Esophagus muscularis mucosa (tissue), 4 donors: ENCODE measurements around the gene RXFP1.

Source experiments
- EP300 ChIP-seq: sonication (generic); formaldehyde crosslinking; IDR thresholded peaks from one replicate; pipeline ENCODE4 v1.6.1; 2017; ENCODE audit warnings: antibody characterized with exemption
- POLR2A ChIP-seq: fragments of 450-650 bp; IDR thresholded peaks from one replicate; pipeline ENCODE4 v1.6.1; 2017; ENCODE audit warnings: antibody characterized with exemption, moderate library complexity, mild to moderate bottlenecking, low read depth
- POLR2AphosphoS5 ChIP-seq, 2 donors: sonication (generic); formaldehyde crosslinking; IDR thresholded peaks; one replicate each; pipeline ENCODE4 v1.6.1; 2017; ENCODE audit warnings: antibody characterized with exemption in 2 of 2
- TF ChIP-seq, protein P1 (sequence below), 3 experiments: fragments of 200-600 bp in 2 of 3; fragments of 450-650 bp in 1 of 3; sonication (generic) in 2 of 3; IDR thresholded peaks; one replicate each; pipeline ENCODE4 v1.5.1; 2017 to 2019; ENCODE audit warnings: antibody characterized with exemption in 3 of 3, mild to moderate bottlenecking in 2 of 3, moderate library complexity in 1 of 3

DNA sequence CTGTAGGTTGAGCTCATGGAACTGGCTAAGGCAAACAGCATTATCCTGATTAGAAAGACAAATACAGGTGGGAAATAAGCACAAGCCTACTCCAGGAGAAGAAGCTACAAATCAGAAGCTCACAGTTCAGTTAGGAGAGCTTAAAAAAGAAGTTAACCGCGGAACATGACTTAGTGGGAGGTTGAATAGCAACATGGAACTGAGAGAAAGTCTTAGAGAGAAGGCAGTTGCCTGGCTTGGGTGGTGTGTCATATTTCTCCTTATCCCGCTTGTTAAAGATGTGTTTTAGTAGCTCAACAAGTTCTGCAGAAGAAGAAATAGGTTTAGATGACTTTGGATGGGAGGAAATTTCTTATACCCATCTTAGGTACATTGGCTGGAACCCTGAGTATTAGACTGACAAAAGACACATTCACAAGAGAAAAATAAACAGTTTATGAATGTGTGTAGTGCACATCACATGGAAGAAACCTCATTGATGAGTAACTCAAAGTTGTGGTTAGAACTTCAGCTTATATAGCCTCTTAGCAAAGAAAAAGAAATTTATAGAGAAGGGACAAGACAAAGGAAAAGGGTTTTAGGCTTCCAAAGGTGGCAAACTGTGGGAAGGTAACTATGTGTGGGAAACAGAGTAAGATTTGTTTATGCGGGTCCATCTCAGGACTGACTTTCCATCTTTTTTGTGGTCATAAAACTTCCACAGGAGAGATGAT, 37.4 kb upstream of the RXFP1 start:
- TF ChIP-seq, protein P1, sequence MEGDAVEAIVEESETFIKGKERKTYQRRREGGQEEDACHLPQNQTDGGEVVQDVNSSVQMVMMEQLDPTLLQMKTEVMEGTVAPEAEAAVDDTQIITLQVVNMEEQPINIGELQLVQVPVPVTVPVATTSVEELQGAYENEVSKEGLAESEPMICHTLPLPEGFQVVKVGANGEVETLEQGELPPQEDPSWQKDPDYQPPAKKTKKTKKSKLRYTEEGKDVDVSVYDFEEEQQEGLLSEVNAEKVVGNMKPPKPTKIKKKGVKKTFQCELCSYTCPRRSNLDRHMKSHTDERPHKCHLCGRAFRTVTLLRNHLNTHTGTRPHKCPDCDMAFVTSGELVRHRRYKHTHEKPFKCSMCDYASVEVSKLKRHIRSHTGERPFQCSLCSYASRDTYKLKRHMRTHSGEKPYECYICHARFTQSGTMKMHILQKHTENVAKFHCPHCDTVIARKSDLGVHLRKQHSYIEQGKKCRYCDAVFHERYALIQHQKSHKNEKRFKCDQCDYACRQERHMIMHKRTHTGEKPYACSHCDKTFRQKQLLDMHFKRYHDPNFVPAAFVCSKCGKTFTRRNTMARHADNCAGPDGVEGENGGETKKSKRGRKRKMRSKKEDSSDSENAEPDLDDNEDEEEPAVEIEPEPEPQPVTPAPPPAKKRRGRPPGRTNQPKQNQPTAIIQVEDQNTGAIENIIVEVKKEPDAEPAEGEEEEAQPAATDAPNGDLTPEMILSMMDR (IDR thresholded peaks at IDR 0.05) = no peak
- TF ChIP-seq POLR2AphosphoS5 (IDR thresholded peaks at IDR 0.05) = no peak
- no peak for TF ChIP-seq POLR2A
- TF ChIP-seq EP300 = no peak
